Raji (cell line): ENCODE data around the gene PREX1.

Experiments used
- POLR2A ChIP-seq: IDR thresholded peaks from 2 replicates; pipeline ENCODE4 v1.6.1; 2011; ENCODE audit warnings: low read depth, low read length, control low read depth; ENCODE audit not compliant: insufficient read depth

Gene PREX1

DNA sequence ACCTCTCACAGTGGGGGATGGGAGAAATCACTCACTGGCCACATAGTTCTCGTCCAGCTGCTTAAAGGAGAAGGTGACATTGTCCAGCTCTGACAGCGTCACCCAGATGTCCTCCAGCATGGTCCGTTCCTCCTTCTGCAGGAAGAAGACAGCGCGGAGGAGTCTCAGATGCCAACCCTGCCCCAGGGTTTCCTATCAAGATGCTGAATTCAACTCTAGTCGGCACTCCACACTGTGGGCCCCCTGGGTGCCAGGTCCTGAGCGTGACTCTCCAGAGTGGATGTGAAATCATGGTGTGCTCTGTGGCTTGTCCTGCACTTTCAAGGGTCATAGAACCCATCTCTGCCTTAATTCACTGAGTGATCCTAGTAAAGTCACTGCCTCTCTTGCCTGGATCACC is 193.2 kb downstream of the PREX1 start:
- no peak for TF ChIP-seq POLR2A

DNA sequence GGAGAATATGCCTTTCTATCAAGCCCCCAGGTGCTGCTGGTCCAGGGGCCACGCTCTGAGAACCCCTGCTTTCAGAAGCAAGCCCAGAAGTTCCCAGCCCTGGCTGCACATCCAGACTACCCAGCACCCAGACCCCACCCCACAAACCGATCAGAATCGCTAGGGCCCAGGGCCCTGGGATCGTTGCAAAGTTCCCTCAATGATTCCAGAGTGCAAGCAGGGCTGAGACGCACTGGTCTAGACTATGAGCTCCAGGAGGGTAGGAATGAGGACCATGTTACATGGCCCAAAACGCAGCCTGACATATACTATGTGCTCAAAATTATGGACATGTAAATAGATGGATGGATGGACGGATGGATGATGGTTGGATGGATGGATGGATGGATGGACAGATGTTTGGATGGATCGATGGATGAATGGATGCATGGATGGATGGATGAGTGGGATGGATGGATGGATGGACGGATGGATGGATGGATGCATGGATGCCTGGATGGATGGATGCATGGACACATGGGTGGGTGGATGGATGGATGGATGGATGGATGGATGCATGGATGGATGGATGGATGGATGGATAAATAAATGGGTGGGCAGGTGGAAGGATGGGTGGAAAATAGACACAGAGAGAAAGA is 194.1 kb downstream of the PREX1 start:
- TF ChIP-seq POLR2A: no peak

DNA sequence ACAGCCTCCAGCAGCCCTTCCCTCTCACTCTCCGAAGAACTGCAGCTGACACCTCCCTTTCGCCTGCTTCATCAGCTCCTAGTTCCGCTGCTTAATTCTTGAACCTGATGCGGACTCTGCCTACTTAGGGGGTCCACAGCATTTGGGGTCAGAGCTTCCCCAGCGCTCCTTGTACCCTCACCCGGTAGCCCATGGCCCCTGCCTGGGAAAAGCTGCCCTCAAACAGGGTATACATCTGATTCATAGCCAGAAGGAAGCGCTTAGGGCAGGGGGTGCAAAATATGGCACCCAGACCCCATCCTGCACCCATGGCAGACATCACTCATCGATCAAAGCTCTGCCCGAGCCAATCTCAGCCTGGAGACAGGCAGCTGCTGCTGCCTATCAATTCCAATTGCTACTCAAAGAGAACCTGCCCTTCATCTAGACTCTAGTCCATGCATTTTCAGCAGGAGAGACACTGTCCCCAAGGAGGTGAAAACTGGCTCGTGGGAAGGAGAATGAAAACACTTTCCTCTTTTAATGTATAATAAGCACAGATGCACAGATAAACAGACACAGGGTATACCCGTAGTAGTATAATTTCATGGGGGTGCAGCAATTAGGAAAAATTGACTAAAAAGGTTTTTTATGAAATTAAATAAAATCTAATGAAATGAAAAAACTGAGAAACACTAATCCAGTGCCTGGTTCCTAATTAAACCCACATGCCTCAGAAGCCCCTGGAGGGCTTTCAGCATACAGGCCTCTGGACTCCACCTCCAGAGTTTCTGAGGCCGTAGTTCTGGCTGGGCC is 194.8 kb downstream of the PREX1 start:
- no peak for TF ChIP-seq POLR2A

DNA sequence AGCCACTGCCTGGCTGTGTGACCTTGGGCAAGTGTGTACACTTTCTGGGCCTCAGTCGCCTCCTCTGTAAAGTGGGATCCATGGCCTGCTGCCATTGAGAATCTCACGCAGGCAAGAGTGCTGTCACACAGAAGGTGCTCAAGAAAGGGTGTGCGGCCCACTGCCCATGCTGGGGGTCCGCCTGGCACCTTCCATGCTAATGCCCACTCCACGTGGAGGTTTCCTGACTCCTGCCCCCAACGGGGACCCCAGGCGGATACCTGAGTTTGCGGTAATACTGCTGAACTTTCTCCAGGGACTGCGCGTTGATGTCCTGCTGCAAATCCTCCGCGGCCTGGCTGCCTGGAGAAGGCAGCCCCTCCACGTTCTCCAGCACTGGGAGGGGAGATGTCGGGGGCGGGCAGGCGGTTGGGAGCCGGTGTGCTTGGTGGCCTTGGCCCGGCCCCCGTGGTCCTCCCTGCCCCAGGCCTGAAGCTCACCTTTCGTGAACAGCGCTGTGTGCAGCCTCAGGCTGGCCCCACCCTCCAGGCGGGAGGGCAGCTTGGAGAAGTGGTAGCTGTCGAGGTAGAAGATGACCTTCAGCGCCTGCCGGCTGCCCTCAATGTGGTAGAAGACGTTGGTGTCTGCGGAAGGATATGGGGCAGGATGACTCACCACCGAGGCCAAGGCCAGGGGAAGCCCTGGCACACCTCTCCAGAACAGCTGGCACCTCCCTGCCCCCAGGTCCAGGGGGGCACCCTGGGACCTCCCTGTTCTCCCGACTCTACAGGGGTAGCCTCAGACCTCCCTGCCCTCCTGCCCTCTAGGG is 195.6 kb downstream of the PREX1 start:
- no peak for TF ChIP-seq POLR2A

DNA sequence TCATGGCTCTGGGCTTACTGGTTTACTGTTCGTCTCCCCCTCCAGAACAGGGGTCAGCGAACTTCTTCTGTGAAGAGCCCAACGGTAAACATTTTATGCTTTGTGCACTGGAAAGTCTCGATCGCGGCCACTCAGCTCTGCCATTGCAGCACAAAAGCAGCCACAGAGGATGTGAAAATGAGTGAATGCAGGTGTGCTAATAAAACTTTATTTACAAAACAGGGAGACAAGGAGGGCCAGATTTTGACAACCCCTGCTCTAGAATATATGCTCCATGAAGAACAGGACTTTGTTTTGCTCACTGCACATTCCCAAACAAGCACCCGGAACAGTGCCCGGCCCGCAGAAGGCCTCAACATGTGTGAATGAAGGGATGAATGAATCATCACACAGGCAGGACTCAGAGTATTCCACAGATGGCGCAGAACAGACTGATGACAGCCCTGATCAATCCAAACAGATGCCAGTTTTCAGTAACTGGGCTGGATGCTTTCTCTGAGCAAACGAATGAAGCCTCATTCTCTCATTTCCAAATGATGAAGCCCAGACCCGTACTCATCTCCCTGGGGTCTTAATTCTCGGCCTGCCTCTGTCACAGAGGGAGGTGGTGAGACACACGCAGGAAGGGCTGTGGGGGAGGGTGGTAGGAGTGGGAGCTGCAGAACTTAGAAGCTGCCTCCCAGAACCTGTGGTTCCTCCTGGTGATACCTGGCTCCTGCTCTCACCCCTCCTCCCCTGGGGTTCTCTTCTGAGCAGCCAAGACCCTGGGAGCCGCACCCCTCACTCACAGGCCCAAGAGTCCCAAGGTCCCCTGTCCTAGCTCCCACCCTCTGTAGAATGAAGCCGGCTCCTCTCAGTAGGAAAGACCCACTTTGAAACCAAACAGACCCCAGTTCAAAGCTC is 196.4 kb downstream of the PREX1 start:
- TF ChIP-seq POLR2A: no peak

DNA sequence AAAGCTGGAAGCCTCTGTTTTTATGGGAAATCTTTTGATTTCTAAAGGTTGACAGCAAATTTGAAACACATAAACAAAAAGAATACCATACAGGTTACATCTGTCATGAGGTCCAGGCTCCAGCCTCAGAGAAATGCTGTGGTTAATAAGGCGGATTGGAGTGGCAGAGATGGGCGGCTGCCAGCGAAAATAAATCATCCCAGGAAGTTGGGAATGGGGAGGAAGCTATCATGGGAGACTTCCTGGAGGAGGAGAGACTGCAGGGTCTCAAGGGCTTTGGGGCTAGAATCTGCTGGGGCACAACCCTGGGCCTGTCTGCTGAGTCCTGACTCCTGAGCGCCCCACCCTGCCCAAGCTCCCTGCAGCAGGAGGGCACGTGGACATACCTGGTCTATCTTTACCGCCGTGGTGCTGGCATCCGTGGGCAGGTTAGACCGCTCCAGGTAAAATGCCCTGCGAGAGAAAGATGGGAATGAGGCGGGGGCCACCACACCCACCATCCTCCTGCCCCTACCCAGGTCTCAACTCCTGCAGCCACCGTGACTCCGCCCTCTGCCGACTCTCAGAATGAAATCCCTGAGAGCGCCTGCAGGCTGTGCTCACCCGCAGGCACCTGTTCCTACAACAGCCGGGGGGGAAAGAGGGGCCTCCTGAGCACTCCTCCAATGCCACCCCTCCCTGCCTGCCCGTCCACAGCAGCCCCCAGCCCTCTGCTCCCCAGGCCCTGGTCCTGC is 197.3 kb downstream of the PREX1 start:
- no peak for TF ChIP-seq POLR2A

DNA sequence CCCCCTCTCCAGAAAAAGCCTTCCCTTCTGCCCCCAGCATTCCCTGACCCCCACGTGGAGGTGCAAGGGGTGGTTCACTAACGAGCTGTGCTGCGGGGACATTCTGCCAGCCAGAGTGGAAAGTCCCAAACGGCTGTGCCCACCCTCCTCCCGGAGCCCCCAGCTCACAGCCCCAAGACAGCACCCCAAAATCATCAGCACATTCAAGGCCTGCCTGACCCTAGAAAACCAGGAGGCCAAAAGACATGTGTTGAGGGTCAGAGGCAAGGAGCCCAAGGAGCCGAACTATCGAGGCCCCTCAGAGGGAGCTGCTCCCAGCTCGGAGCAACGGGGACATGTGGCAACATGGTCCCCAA is 197.9 kb downstream of the PREX1 start:
- no peak for TF ChIP-seq POLR2A

DNA sequence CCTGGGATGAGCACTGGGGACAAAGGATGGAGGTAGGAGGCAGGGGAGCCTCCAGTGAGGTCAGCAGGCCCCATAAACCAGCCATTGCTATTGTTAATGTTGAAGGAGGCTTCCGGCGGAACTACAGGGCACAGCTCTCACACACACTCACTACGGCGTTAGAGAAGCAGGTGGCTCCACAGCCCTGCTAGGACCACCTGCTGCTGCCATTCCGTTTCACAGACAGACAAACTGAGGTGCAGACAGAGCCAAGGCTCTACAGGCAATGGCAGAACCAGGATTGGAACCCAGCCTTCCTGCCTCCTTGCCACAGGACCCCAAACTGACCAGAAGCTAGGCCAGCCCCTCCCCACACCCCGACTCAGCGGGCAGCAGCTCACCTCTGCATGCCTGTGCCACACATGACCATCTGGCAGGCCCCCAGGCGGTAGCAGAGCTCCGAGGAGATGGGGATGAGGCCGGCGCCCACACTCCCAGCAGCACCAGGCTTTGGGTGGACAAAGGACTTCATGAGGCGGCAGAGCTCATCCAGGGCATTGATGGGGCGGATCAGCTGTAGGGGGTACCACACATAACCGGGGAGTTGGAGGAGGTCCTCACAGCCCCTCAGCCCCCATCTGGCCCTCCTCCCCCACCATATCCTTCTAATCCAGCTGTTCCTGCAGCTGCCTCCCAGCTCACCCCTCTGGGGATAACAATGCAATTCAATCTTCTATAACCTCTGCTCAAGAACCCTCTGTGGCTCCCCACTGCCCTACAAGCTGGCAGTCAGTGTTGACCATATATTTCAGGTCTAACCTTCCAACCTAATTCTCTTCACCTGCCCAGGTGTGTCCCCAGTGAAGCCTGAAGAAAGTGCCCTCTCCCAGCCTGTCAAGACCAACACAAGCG is 198.5 kb downstream of the PREX1 start:
- TF ChIP-seq POLR2A: no peak

DNA sequence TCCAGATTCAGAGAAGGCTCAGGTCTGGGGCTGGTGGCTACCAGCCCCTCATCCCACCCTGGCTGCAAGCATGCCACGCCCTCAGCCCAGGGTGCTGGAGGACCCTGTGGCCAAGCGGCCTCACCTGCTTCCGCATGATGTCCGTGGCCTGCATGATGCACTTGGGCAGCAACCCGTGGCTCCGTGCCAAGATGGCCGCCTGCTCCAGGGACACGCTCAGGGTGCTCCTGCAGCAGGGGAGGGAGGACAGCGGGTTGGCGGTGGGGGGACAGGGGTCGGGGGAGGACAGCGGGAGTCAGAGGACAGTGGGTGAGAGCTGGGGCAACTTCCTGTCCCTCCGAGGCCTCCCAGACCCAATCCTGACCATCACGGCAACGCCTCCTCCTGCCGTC is 200.1 kb downstream of the PREX1 start:
- no peak for TF ChIP-seq POLR2A

DNA sequence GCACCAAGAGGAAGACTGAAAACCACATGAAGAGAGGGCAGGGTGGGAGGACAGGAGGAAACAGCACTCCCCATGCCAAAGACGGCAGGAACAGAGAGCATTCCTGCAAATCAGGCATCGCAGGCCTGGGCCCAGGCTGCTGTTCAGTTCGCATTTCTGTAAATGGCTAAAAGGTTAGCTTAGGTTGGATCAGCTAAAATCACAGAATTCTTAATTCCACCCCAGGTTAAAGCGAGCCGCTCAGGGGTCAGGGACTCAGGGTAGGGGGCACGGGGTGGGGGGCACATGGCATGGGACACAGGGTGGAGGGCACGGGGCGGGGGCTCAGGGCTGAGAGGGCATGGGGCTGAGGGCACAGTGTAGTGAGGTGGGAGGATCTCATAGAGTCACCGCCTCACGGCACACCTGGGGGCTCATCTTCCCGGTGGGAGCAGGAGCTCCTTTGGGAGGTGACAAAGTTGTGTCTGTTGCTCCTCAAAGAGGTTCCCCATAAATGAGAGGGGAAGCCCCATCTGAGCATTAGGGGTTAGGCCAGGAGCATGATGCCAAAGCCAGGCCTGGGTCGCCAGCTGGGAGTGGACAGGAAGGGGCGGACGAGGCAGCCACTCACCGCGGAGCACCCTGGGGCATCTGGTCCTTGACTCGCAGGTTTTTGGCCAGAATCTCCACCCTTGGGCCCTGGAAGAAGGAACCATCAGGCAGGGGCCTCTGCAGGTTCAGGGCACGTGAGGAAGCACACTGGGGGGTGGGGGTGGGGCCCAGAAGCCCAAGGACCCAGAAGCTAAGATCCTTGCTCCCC is 200.7 kb downstream of the PREX1 start:
- no peak for TF ChIP-seq POLR2A

DNA sequence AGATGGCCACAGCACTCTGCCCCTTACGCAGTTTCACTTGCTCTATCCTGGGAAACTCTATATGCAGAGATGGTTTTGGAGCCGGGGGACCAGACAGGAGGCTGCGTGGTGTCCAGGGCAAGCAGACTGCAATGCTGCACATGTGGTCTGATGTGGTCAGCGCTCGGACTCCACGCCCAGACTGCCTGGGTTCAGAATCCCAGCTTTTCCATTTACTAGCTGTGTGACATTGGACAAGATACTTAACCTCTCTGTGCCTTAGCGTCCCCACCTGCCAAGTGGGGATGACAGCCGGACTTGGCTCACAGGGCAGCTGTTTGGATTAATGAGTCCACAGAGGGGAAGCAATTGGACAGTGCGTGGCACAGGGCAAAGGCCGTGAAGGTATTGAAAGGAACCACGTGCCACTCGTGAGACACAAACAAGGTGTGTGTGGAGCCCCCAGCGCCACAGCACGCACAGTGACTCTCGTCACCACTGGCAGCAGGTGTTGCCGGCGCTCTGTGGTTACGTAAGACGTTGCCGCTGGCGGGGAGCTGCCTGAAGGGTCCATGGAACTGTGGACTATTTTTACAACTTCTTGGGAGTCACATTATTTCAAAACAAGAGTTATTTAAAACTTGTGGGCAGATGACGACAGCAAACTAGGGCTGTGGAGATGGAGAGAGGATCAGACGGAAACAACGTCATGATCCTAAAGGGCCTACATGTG is 201.4 kb downstream of the PREX1 start:
- TF ChIP-seq POLR2A: no peak
